Measurements from ENCODE around the gene GMDS. TPM values are rescaled to one million over a fixed set of nuclear protein-coding genes. Genes with fewer than 3 reads are reported as not detected.

The GMDS gene
- total and polyA plus RNA-seq, 2 of the 13 experiments (the other 11 are each of a cell fraction or from before 2014, with no cell fraction given): 64.4 to 112 TPM

DNA sequence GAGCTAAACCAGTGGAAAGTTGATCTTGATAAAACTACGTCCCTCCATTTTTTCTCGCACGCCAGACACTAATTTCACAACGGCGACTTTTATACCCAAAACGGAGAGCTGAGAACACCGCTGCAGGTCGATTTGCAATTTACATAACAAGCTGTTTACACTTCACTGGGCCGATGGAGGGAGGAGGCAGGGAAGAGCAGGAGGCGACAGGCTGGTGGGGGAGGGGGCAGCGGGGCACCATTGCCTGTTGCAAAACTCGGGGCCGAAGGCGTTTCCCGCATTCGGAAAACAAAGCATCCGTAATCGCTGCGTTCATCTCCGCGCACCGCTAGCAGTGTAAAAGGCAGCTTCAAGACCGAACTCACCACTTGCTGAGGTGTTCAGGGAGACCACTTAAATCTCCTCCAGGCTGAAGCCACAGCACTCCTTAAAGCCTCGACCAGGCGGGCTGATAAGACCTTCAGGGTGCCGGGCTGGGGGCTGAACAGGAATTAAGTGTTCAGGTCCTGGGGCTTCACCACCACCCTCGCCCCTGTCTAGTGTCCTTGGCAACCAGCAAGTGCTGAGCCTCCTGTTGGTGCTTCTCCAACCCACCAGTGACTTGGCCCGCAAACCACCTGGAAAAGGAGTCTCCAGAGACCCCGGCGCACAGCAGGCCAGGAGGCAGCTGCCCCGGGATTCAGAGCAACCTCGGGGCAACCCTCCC lies 637.7 kb downstream of the GMDS start (continued):
- TF ChIP-seq POGZ (CRISPR knock-in tag; IDR thresholded peaks at IDR 0.05): peak; percentile 44; the same call in 1 of the 2 replicates
- TF ChIP-seq REPIN1 (CRISPR knock-in tag; IDR thresholded peaks at IDR 0.05; ENCODE audit: borderline replicate concordance, low read depth): 0 out of 2 replicates have a peak, but pooled peaks have one; percentile 32
- TF ChIP-seq, protein P1, sequence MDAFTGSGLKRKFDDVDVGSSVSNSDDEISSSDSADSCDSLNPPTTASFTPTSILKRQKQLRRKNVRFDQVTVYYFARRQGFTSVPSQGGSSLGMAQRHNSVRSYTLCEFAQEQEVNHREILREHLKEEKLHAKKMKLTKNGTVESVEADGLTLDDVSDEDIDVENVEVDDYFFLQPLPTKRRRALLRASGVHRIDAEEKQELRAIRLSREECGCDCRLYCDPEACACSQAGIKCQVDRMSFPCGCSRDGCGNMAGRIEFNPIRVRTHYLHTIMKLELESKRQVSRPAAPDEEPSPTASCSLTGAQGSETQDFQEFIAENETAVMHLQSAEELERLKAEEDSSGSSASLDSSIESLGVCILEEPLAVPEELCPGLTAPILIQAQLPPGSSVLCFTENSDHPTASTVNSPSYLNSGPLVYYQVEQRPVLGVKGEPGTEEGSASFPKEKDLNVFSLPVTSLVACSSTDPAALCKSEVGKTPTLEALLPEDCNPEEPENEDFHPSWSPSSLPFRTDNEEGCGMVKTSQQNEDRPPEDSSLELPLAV (CRISPR knock-in tag; conservative IDR thresholded peaks at IDR 0.05; ENCODE audit: low read depth): no peak
- TF ChIP-seq, protein P2, sequence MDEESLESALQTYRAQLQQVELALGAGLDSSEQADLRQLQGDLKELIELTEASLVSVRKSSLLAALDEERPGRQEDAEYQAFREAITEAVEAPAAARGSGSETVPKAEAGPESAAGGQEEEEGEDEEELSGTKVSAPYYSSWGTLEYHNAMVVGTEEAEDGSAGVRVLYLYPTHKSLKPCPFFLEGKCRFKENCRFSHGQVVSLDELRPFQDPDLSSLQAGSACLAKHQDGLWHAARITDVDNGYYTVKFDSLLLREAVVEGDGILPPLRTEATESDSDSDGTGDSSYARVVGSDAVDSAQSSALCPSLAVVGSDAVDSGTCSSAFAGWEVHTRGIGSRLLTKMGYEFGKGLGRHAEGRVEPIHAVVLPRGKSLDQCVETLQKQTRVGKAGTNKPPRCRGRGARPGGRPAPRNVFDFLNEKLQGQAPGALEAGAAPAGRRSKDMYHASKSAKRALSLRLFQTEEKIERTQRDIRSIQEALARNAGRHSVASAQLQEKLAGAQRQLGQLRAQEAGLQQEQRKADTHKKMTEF (CRISPR knock-in tag; IDR thresholded peaks at IDR 0.05): 0 out of 2 replicates have a peak, but pooled peaks have one; percentile 64
- TF ChIP-seq ZNF850 (CRISPR knock-in tag; conservative IDR thresholded peaks at IDR 0.05): no peak
- TF ChIP-seq ZNF782 (CRISPR knock-in tag; IDR thresholded peaks at IDR 0.05; ENCODE audit: borderline replicate concordance): peak; percentile 48; the same call in 1 of the 2 replicates
- no peak for TF ChIP-seq ZNF83 (CRISPR knock-in tag; IDR thresholded peaks at IDR 0.05; ENCODE audit: borderline replicate concordance)
- TF ChIP-seq SRY (CRISPR knock-in tag; IDR thresholded peaks at IDR 0.05): peak; percentile 73; the same call in 1 of the 2 replicates
- TF ChIP-seq SAFB2 (CRISPR knock-in tag; IDR thresholded peaks at IDR 0.05; ENCODE audit: borderline replicate concordance, low read depth): no peak
- TF ChIP-seq, protein P3, sequence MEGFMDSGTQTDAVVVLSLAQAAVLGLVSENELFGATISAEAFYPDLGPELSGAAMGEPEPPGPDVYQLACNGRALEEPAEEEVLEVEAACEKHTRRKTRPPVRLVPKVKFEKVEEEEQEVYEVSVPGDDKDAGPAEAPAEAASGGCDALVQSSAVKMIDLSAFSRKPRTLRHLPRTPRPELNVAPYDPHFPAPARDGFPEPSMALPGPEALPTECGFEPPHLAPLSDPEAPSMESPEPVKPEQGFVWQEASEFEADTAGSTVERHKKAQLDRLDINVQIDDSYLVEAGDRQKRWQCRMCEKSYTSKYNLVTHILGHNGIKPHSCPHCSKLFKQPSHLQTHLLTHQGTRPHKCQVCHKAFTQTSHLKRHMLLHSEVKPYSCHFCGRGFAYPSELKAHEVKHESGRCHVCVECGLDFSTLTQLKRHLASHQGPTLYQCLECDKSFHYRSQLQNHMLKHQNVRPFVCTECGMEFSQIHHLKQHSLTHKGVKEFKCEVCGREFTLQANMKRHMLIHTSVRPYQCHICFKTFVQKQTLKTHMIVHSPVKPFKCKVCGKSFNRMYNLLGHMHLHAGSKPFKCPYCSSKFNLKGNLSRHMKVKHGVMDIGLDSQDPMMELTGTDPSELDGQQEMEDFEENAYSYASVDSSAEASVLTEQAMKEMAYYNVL (CRISPR knock-in tag; IDR thresholded peaks at IDR 0.05; ENCODE audit: borderline replicate concordance): peak; percentile 47; the same call in 1 of the 2 replicates
- TF ChIP-seq, protein P4, sequence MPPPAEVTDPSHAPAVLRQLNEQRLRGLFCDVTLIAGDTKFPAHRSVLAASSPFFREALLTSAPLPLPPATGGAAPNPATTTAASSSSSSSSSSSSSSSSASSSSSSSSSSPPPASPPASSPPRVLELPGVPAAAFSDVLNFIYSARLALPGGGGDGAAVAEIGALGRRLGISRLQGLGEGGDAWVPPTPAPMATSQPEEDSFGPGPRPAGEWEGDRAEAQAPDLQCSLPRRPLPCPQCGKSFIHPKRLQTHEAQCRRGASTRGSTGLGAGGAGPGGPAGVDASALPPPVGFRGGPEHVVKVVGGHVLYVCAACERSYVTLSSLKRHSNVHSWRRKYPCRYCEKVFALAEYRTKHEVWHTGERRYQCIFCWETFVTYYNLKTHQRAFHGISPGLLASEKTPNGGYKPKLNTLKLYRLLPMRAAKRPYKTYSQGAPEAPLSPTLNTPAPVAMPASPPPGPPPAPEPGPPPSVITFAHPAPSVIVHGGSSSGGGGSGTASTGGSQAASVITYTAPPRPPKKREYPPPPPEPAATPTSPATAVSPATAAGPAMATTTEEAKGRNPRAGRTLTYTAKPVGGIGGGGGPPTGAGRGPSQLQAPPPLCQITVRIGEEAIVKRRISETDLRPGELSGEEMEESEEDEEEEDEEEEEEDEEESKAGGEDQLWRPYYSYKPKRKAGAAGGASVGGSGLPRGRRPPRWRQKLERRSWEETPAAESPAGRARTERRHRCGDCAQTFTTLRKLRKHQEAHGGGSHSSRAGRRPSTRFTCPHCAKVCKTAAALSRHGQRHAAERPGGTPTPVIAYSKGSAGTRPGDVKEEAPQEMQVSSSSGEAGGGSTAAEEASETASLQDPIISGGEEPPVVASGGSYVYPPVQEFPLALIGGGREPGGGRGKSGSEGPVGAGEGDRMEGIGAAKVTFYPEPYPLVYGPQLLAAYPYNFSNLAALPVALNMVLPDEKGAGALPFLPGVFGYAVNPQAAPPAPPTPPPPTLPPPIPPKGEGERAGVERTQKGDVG (CRISPR knock-in tag; IDR thresholded peaks at IDR 0.05; ENCODE audit: borderline replicate concordance): no peak
- no peak for TF ChIP-seq AHR (CRISPR knock-in tag; IDR thresholded peaks at IDR 0.05)
- TF ChIP-seq, protein P5, sequence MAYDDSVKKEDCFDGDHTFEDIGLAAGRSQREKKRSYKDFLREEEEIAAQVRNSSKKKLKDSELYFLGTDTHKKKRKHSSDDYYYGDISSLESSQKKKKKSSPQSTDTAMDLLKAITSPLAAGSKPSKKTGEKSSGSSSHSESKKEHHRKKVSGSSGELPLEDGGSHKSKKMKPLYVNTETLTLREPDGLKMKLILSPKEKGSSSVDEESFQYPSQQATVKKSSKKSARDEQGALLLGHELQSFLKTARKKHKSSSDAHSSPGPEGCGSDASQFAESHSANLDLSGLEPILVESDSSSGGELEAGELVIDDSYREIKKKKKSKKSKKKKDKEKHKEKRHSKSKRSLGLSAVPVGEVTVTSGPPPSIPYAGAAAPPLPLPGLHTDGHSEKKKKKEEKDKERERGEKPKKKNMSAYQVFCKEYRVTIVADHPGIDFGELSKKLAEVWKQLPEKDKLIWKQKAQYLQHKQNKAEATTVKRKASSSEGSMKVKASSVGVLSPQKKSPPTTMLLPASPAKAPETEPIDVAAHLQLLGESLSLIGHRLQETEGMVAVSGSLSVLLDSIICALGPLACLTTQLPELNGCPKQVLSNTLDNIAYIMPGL (CRISPR knock-in tag; IDR thresholded peaks at IDR 0.05; ENCODE audit: borderline replicate concordance in 1 of 2, low read depth in 1 of 2): peak in 1 of 2 experiments; percentile 51; a peak in 1 of 4 replicates
- TF ChIP-seq, protein P6, sequence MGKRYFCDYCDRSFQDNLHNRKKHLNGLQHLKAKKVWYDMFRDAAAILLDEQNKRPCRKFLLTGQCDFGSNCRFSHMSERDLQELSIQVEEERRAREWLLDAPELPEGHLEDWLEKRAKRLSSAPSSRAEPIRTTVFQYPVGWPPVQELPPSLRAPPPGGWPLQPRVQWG (CRISPR knock-in tag; IDR thresholded peaks at IDR 0.05; ENCODE audit: borderline replicate concordance, low read depth): no peak
- TF ChIP-seq HNRNPLL (IDR thresholded peaks at IDR 0.05; ENCODE audit: low read depth, low read length, poor library complexity, severe bottlenecking): peak; percentile 66
- TF ChIP-seq ZNF629 (CRISPR knock-in tag; conservative IDR thresholded peaks at IDR 0.05): no peak
